Omental fat pad (tissue), 4 donors: ENCODE measurements around the gene PHKB. TPM values are rescaled to one million over a fixed set of nuclear protein-coding genes. Genes with fewer than 3 reads are reported as not detected.

ENCODE experiments used
- ATAC-seq: fragments of 150-250 bp; one replicate; pipeline ENCODE4 v1.9.1; 2016; ENCODE audit warnings: mild to moderate bottlenecking, moderate library complexity; ENCODE audit not compliant: low FRiP score
- DNase-seq: peaks from one replicate; pipeline ENCODE4 v3.0.0-alpha.2; 2019; ENCODE audit warnings: low spot score
- CTCF ChIP-seq, 3 donors: fragments of 450-650 bp; IDR thresholded peaks; one replicate each; pipeline ENCODE4 v1.5.1; 2016 to 2017; ENCODE audit warnings: antibody characterized with exemption in 3 of 3, mild to moderate bottlenecking in 3 of 3, moderate library complexity in 2 of 3
- total RNA-seq, 4 donors: library from RNA; depleted of rRNA; stranded (reverse); fragments of >200 nt; gene quantifications; one replicate each; pipeline ENCODE4 v1.1.0, GENCODE V29; 2016

The PHKB gene
- total RNA-seq, 4 donors from 2014 or later = 55.1 to 112 (median 66.4) TPM

- DNase-seq = no peak
- TF ChIP-seq CTCF (IDR thresholded peaks at IDR 0.05) = no peak
- ATAC-seq = no peak
Observed at GRCh38 chr16:47719713-47720112, 258.6 kb downstream of the PHKB start.

GRCh38 chr16:47721006-47721637, 260.0 kb downstream of the PHKB start:
- TF ChIP-seq CTCF (IDR thresholded peaks at IDR 0.05) = no peak
- no peak for DNase-seq
- no peak for ATAC-seq

GRCh38 chr16:47722046-47722445, 260.9 kb downstream of the PHKB start:
- no peak for TF ChIP-seq CTCF (IDR thresholded peaks at IDR 0.05)
- DNase-seq (no peak), ATAC-seq (no peak)

GRCh38 chr16:47724115-47724785, 263.1 kb downstream of the PHKB start:
- no peak for TF ChIP-seq CTCF (IDR thresholded peaks at IDR 0.05)
- DNase-seq (no peak), ATAC-seq (no peak)

- ATAC-seq (no peak), DNase-seq (no peak)
- TF ChIP-seq CTCF (IDR thresholded peaks at IDR 0.05) = no peak
Observed at GRCh38 chr16:47725188-47725695, 264.1 kb downstream of the PHKB start.

- no peak for TF ChIP-seq CTCF (IDR thresholded peaks at IDR 0.05)
- DNase-seq (no peak), ATAC-seq (no peak)
Observed at GRCh38 chr16:47726031-47726675, 265.0 kb downstream of the PHKB start.
